HG03520 (cell line): Measurements from ENCODE around the gene SMG7.

ENCODE experiments used
- ATAC-seq: cut with Tn5 transposase; IDR thresholded peaks from one replicate; pipeline ENCODE4 v1.9.1; 2021; ENCODE audit warnings: mild to moderate bottlenecking, moderate library complexity; ENCODE audit not compliant: unreplicated experiment

The SMG7 gene

DNA sequence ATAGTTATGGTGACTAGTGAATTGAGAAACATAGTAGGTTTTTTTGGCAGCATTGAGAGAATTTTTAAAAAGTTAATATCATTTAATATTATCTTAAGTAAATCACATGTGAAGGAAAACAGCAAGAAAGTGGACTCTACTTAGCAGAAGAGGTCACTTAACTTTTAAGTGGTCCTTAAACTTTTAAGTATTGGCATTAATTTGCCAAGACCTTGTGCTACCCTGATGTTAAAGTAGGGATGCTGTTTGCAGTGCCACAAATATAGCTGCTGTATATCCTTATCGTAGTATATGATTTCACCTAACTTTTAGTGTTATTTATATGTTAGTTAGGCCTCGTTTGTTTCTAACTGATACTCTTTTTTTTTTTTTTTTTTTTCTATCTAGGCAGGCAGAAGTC, 40.2 kb downstream of the SMG7 start:
- no peak for ATAC-seq

DNA sequence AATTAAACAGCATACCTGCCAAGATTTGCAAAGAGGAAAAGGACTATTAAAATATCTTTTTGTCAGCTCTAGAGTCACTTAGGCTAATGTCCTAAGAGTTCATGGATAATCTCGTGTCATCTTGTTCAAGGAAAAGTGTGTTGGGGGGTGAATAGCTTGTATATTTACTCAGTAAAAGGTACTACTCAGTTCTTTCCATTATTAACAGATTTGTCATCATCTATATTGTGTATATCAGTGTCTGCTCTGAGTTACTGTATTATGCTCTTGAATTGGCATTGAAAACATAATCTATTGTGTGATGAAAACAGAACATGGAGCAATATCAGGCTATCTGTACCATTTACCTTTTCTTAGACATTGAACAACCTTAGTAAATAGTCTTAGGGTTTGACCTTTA, 41.9 kb downstream of the SMG7 start:
- no peak for ATAC-seq

DNA sequence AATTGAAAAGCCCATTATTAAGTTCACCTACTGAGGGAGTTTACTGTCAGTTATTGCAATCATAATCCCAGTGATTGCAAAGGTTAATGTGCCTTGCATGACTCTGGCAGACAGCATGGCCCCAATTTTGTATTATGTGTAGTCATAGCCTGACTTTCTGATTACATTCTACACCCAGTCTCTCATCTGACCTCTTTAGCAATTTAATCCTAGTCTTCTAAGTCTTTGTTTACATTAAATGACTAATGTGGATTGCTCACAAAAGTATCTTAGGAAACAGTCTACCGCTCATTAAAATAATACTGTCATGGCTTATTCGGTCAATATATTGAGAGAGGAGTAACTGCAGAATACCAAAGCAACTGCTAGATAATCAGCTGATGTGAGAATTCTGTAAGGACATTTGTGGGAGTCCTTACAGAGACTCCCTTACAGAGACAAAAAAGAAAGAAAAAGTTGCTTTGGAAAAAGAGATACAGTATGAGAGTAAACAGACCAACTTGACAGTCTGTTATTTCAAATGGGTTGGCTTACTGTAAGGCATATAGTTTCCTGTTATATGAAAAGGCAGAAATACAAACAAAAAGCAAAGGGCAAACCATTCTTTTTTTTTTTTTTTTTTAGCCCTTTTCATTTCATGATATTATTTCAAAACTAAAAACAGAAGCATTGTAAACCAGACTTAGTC, 42.8 kb downstream of the SMG7 start:
- no peak for ATAC-seq

DNA sequence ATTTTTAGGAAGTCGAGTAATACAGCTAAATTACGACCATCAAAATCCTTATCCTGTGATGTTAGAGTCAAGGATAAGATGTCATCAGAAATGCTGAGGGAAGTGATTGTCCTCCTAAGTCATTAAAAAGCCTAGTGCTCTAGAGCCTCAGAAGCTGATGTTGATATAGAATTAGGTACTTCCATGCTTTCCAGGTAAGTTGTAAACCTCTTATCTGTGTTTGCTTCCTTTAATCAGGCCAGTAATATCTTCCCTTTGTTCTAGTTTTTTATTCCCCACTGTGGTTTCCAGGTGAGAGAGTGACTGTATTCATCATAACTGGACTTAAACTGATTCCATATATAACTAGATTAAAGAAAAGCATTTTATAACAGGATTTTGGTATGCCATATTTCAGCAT, 44.4 kb downstream of the SMG7 start:
- no peak for ATAC-seq

DNA sequence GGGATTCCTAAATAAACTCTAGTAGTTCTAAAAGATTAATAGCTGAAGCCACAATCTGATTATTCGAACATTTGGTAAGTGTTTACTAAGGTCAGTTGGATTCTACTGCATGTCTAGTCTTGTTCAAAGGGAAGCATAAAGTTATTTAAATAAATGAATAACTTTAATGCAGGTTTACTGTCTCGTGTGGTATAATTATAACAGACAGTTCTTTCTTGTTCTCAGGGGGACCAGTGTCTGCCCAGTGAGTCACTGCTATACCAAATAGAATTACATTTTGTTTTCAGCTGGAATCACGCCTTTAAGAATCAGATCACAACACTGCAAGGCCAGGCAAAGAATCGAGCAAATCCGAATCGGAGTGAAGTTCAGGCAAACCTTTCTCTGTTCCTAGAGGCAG, 45.1 kb downstream of the SMG7 start:
- no peak for ATAC-seq

DNA sequence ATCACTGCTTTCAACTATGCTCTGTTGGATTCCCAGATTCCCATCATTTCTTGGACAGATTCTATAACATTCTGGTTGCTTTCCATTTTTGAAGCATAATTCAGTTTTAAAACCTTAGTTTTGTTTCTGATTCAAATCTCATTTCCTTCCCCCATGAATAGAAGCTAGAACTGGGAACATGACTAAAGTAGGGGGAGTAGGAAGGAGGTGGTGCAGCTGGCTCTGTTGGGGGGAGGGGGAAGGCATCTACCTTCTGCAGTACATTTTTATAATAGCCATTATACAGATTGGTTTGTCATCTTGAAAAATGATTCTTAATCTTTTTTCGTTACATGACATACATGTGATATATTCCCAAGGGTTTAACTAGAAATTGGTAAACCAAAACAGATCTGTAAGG, 48.1 kb downstream of the SMG7 start:
- no peak for ATAC-seq

DNA sequence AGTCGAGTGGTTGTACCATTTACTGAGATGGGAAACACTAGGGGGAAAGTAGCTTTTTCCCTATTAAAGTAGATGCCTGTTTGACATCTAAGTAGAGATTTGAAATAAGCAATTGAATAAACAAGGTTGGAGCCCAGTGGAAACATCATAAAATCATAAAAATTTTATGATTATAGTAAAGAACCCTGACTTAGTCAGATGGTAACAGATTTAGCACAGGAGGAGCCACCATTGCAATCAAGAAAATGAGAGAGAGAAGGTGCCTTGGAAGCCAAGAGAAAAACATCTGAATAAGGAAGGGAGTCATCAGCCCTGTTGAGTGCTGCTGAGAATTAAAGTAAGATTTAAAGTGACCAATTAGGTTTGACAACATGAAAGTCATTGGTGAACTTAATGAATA, 49.8 kb downstream of the SMG7 start:
- no peak for ATAC-seq

DNA sequence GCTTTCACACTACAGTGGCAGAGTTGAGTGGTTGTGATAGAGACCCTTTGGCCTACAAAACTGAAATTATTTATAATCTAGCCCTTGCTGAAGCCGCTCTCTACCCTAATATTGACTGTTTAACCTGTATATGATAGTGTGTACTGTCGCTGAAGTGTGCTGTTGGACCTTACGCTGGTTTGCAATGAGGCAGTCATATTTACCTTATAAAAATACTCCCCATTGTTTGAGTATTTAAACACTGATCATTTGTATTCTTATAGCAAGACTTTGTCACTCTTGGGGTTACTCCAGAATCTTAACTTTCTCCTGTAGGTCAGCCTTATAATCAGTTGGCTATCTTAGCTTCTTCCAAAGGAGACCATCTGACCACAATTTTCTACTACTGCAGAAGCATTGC, 56.3 kb downstream of the SMG7 start:
- no peak for ATAC-seq

DNA sequence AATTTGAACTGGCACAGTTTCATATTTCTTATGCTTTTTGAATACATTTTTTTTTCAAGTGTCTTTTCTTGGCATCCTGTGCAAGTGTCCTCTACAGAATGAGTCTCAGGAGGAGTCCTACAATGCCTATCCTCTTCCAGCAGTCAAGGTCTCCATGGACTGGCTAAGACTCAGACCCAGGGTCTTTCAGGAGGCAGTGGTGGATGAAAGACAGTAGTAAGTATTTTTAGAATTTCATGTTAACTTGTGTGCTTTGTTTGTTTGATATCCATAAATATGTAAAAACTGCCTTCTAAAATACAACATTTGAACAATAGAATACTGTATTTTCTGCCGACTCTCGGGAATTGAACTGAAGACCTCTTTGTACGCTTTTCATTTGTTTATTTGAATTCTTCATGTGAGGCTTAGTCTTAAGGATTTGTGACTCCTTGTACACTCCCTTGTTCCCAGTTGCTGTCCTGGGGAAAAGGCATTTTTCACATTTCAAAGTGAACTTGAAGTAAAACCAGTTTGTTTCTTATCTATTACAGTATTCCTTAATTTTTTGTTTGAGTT, 61.4 kb downstream of the SMG7 start:
- no peak for ATAC-seq

DNA sequence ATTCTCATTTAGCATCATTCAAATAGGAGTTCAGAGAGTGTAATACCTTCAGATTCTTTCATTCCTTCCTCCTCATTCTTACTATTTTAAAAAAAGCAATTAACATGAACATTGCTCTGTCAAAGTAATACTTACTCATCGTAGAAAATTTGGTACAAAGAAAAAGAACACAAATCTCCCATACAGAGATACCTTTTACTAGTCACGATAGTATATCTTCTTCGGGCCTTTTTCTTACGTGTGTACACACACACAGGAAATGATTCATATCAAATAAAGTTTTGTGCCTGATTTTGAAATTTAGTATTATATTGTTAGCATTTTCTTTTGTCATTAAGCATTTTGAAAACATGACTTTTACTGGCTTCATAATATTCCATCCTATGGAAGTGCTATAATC, 65.1 kb downstream of the SMG7 start:
- ATAC-seq = no peak

DNA sequence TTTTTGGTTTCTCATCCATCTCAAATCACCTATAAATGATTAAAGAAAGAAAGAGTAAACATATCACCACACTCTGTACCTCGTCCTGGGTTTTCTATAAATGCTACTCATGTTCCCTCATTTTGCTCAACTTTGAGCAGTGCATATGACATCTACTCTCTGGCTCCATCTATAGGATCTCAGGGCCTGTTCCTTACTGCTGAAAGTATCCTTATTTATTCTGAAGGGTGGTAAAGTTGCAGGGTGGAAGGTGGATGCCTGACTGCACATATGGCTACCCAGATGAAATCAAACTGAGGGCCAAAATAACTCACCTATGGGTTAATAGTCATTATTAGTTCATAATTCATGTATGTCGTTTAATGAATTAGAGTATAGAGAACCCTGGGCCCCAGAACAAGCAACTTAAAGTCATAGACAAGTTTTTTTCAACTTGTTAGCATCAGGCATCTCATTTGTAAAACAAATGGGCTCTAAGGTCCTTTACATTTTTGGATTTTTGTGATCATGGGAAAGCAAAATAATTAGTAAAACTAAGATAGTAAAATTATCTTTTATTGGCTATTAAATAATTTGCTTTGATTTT, 71.4 kb downstream of the SMG7 start:
- no peak for ATAC-seq

DNA sequence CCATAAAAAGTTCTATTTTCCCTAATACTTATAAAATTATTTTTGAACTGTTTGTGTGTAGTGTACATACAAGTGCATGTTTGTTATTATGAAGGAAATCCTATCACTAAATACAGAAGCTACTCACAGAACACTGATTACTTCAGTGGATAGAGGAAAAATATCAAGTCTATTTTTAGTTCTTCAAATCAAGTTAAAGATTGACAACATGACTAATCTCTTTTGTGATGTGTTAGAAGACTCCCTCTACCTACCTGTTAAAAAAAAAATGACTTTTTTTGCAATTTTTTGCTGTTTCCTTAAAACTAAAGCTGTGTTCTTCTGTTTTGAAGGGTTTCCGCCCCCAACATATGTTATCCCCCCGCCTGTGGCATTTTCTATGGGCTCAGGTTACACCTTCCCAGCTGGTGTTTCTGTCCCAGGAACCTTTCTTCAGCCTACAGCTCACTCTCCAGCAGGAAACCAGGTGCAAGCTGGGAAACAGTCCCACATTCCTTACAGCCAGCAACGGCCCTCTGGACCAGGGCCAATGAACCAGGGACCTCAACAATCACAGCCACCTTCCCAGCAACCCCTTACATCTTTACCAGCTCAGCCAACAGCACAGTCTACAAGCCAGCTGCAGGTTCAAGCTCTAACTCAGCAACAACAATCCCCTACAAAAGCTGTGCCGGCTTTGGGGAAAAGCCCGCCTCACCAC, 72.4 kb downstream of the SMG7 start:
- no peak for ATAC-seq

DNA sequence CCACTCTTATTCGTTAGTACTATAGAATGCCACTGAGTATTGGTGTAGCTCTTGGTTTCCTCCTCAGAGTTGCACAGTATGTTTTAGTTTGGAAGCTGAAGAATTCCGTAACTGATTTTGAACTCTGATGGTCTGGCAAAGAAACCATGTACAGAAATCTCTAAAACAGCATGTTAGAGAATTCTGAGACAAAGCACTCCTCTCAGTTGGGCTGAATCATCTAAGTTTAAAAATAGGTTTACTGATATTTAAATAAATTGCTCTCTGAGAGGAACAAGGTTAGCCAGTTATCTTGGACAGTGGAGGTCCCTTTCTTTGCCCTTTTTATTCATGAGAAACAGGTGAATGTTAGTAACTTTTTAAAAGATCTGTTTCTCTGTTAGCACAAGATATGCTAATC, 74.1 kb downstream of the SMG7 start:
- no peak for ATAC-seq

DNA sequence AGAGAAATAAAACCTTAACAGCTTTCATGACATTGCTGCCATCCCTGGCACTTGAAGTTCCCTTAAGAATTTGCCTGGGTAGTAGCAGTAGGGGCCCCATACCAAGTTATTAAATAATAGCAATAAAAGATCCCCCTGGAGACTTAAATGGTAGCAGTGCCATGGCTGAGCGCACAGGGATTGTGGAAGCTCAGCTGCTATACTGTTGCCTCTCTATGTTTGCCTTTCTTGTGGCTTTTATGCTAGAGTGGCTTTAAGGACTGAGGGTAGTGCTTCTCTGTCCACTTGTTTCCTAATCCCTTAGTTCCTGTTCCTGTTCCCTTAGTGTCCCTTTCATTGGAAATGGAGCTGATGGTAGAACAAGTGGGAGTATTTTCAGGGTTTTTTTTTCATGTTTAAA, 75.8 kb downstream of the SMG7 start:
- ATAC-seq = no peak

DNA sequence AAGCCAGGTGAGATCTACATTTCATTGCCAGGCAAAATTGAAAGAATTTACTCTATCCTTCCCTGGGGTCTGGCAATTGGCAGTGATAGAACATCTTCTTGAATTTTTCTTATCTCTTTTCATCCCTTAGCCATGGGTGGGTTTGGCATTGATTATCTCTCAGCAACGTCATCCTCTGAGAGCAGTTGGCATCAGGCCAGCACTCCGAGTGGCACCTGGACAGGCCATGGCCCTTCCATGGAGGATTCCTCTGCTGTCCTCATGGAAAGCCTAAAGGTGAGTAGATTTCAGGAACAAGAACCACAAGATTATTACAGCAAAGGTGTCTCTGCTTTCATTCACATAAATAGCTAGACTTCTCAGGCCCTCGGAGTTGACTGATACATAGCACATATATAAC, 78.6 kb downstream of the SMG7 start:
- ATAC-seq = no peak

DNA sequence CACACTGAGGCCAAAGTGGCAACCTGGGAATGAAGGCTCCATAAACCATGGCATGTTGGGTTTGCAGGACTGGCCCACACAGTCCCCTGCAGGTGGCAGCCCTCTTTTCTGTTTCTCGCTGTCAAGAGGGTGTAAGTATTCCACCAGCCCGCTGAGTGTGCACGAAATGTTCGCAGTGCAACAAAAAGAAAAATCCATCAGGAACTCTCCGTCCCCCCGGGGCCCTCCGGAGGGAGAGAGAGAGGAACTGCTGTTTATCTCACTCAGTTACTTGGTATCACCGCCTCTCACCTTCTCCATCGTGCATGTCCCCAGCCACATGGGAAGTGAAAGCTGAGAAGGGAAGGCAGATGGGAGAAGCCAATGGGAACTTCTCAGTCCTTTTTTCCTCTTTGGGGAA, 79.6 kb downstream of the SMG7 start:
- no peak for ATAC-seq

DNA sequence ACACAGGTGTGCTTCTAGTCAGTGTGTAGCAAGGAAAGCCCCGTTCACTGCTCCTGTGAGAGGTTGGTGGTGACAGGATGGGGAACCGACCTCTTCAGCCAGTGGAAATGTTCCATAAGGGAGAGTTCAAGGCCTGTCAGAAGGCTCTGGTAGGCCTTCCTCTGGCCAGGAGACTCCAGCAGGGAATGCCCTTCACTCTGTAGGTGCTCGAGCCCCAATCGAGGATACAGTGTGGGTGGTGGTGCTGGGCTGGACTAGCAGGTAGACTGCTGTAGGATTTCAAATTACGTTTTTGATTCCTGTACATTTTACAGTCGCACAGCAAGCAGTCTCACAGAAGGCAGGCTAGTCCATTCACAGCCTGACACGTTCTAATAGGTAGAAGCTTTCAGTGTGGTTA, 80.1 kb downstream of the SMG7 start:
- no peak for ATAC-seq

DNA sequence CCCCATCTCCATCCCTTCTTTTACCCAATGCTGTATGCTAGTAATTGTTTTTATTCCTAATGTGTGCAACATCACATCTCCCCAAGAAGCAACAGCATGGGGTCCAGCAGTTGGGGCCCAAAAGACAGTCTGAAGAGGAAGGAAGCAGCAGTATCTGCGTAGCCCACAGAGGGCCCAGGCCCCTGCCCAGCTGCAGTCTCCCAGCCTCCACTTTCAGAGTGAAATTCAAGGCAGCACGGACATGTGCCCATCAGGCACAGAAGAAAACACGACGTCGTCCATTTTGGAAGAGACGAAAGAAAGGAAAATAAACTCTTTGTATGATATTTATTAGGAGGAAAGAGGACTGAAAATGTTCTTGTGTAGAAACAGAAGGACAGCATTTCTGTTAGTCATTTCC, 80.6 kb downstream of the SMG7 start:
- ATAC-seq = no peak

DNA sequence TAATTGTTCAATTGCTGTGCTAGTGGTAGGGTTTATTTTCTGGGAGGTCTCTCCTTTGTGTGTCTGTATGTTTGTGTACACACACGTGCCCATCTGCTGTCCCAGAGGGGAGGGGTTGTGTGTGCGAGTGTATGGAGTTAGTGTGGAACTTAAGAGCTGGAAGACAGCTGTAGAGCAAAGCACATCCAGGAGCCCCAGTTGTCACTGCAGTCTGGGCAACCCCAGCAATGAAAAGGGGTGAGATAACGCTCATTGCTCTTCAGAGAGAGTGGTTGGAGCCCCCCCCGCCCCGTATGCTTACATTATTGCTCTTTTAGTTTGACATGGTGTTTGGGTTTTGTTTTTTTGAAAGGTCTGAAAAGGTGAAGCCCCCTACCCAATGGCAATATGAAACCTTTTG, 81.0 kb downstream of the SMG7 start:
- no peak for ATAC-seq

DNA sequence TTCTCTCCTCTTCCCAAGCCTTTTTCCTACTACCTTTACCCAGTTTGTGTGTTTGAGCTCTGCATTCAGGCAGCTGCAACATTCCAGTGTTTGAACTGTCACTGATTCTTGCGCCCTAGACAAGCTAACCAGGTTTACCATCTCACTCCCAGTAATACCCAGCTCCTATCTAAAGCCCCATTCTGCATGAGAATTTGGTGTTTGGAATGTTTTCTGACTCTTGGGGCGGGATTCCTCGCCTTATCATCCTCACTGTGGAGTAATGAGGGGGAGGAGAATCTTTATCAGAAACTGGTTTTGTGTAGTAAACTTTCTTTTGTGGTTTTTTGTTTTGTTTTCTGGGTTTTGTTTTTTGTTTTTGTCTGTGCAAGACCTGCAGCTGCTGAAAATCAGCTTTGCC, 81.5 kb downstream of the SMG7 start:
- ATAC-seq = no peak

DNA sequence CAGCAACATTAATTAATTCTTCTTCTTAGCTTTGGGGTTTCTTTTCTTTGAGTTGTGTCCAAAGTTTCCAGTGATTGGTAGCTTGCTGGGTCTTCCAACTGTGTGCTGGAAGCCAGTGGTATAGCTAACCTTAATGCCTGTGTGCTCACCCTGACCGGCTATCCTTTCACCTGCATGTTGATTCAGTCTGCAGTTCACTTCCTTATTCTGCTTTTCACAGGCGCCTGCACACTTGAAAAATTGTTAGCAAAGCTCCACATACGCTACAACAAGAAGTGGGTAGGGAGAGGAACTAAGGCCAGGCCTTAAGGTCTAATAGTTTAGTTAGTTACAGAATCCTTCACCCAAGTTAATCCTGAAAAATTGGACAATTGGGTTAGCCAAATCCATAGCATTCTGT, 82.3 kb downstream of the SMG7 start:
- no peak for ATAC-seq

DNA sequence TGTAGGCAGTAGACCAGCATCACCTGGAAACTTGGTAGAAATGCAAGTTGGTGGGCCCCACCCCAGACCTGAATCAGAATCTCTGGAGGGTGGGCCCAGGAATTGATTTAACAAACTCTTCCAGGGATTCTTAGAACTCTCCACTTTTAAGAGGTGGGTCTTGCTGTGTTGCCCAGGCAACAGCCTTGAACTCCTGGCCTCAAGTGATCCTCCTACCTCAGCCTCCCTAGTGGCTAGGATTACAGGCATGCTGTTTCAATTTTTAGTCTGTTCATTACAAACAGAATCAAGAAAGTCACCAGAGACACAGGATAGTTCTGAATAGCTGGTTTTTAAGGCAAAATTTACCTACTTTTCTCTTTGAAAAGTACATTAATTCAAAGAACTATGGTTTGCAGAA, 86.8 kb downstream of the SMG7 start:
- ATAC-seq = no peak
